DND-41 (cell line): ENCODE data around the gene CEL.

Source experiments
- ATAC-seq: fragments of 200-7000 bp; cut with Tn5 transposase; 3 replicates; pipeline ENCODE4 v1.9.1; 2021; ENCODE audit warnings: low read depth; ENCODE audit not compliant: insufficient read depth
- DNase-seq: peaks from one replicate; pipeline ENCODE4 v3.0.0-alpha.2; 2020
- H2AFZ ChIP-seq: 2 replicates; pipeline ENCODE4 v1.6.0; 2012; ENCODE audit warnings: low read depth, low read length
- H3K27ac ChIP-seq: 2 replicates; pipeline ENCODE4 v1.5.1; 2012; ENCODE audit warnings: low read length, inconsistent platforms
- H3K27me3 ChIP-seq: fragments of 200-600 bp; sonication (generic); 2 replicates; pipeline ENCODE4 v1.6.0; 2012; ENCODE audit warnings: low read length, mild to moderate bottlenecking, inconsistent platforms; ENCODE audit not compliant: insufficient read depth, poor library complexity
- H3K36me3 ChIP-seq: 2 replicates; pipeline ENCODE4 v1.5.1; 2012; ENCODE audit warnings: low read length, inconsistent platforms; ENCODE audit not compliant: insufficient read depth
- H3K4me1 ChIP-seq: 2 replicates; pipeline ENCODE4 v1.5.1; 2012; ENCODE audit warnings: mild to moderate bottlenecking, low read length; ENCODE audit not compliant: insufficient read depth
- H3K4me2 ChIP-seq: 2 replicates; pipeline ENCODE4 v1.6.0; 2012; ENCODE audit warnings: mild to moderate bottlenecking, moderate library complexity, low read length, inconsistent platforms; ENCODE audit not compliant: insufficient read depth
- H3K4me3 ChIP-seq, 2 experiments: fragments of 200-600 bp in 1 of 2; shearing (Covaris generic) in 1 of 2; 2 replicates each; pipeline ENCODE4 v1.5.1; 2012 to 2016; ENCODE audit warnings: inconsistent platforms in 2 of 2, low read length in 2 of 2, mild to moderate bottlenecking in 2 of 2, low read depth in 1 of 2, moderate library complexity in 1 of 2
- H3K79me2 ChIP-seq: 2 replicates; pipeline ENCODE4 v1.6.0; 2012; ENCODE audit warnings: low read length, inconsistent platforms; ENCODE audit not compliant: insufficient read depth
- H3K9ac ChIP-seq: 2 replicates; pipeline ENCODE4 v1.6.0; 2012; ENCODE audit warnings: low read depth, mild to moderate bottlenecking, inconsistent platforms, low read length, moderate library complexity
- H3K9me3 ChIP-seq: 2 replicates; pipeline ENCODE4 v1.5.1; 2012; ENCODE audit warnings: low read length, moderate library complexity, mild to moderate bottlenecking, inconsistent platforms; ENCODE audit not compliant: insufficient read depth, severe bottlenecking
- H4K20me1 ChIP-seq: 2 replicates; pipeline ENCODE4 v1.6.0; 2012; ENCODE audit warnings: low read length; ENCODE audit not compliant: insufficient read depth
- CTCF ChIP-seq: IDR thresholded peaks from 2 replicates; pipeline ENCODE4 v1.5.1; 2012; ENCODE audit warnings: borderline replicate concordance, low read length, moderate library complexity, mild to moderate bottlenecking; ENCODE audit not compliant: poor library complexity, severe bottlenecking; ENCODE audit errors: extremely low read depth
- EZH2 ChIP-seq: IDR thresholded peaks from 3 replicates; pipeline ENCODE4 v1.6.1; 2012; ENCODE audit warnings: borderline replicate concordance, low read depth, mild to moderate bottlenecking, moderate library complexity, low read length, inconsistent platforms; ENCODE audit not compliant: severe bottlenecking

Gene CEL

GRCh38 chr9:133119103-133119845, 57.5 kb downstream of the CEL start:
- H3K27me3 ChIP-seq: no peaks in the 10 kb centered on the region
- no peak overlapping the region for H2AFZ ChIP-seq
- H3K4me2 ChIP-seq: peak overlapping the region; percentile 91; the same call in 1 of the 2 replicates
- no peak overlapping the region for H3K27ac ChIP-seq
- H3K79me2 ChIP-seq: peaks cover 55% of the 10 kb centered on the region
- no peaks in the 10 kb centered on the region for H3K9me3 ChIP-seq
- peaks cover 71% of the 10 kb centered on the region for H4K20me1 ChIP-seq
- peak overlapping the region; percentile 9; the same call in 1 of the 2 replicates for H3K9ac ChIP-seq
- H3K36me3 ChIP-seq: peaks cover 2% of the 10 kb centered on the region; the same call in 1 of the 2 replicates
- DNase-seq (no peak), ATAC-seq (no peak)
- no peak overlapping the region for H3K4me3 ChIP-seq
- TF ChIP-seq CTCF (no peak), EZH2 (no peak)
- H3K4me1 ChIP-seq: peaks cover 26% of the 10 kb centered on the region

- DNase-seq: no peak
- H3K79me2 ChIP-seq: peaks cover 50% of the 10 kb centered on the region
- H3K36me3 ChIP-seq: peaks cover 2% of the 10 kb centered on the region; the same call in 1 of the 2 replicates
- H2AFZ ChIP-seq: no peak overlapping the region
- peaks cover 26% of the 10 kb centered on the region for H3K4me1 ChIP-seq
- H3K9ac ChIP-seq: peak overlapping the region; percentile 67; the same call in 1 of the 2 replicates
- no peak for TF ChIP-seq EZH2
- no peak for TF ChIP-seq CTCF
- no peaks in the 10 kb centered on the region for H3K27me3 ChIP-seq
- no peaks in the 10 kb centered on the region for H3K9me3 ChIP-seq
- no peak for ATAC-seq
- H4K20me1 ChIP-seq: peaks cover 68% of the 10 kb centered on the region
- no peak overlapping the region for H3K27ac ChIP-seq
- peak overlapping the region; percentile 91 for H3K4me2 ChIP-seq
- H3K4me3 ChIP-seq: peak overlapping the region; percentile 37 to 64; a peak in 3 of 4 replicates
Measured at GRCh38 chr9:133119846-133120500, 58.2 kb downstream of the CEL start.

- peak; percentile 65 for ATAC-seq
Measured at GRCh38 chr9:133120501-133121197, 58.9 kb downstream of the CEL start.

More at GRCh38 chr9:133120501-133121197, 58.9 kb downstream of the CEL start:
- peak overlapping the region; percentile 18; the same call in 1 of the 2 replicates for H3K27ac ChIP-seq
- H2AFZ ChIP-seq: peak overlapping the region; percentile 62; the same call in 1 of the 2 replicates
- DNase-seq: no peak
- no peaks in the 10 kb centered on the region for H3K27me3 ChIP-seq
- peaks cover 26% of the 10 kb centered on the region for H3K4me1 ChIP-seq
- H3K4me3 ChIP-seq: peak overlapping the region; percentile 37 to 64; a peak in 3 of 4 replicates
- H3K9me3 ChIP-seq: no peaks in the 10 kb centered on the region
- no peak for TF ChIP-seq CTCF
- no peak for TF ChIP-seq EZH2
- H3K36me3 ChIP-seq: peaks cover 2% of the 10 kb centered on the region; the same call in 1 of the 2 replicates
- H3K79me2 ChIP-seq: peaks cover 43% of the 10 kb centered on the region
- peaks cover 63% of the 10 kb centered on the region for H4K20me1 ChIP-seq
- peak overlapping the region; percentile 67 for H3K9ac ChIP-seq
- peak overlapping the region; percentile 91 for H3K4me2 ChIP-seq
